GM19023 (cell line): ENCODE results near the gene SLC35D3.
"Not testable (repeated sequence)": the region's sequence is repeated elsewhere in the genome, so short reads cannot be mapped to it uniquely, and the experiment has no call there.

Experiments used
- ATAC-seq: cut with Tn5 transposase; IDR thresholded peaks from one replicate; pipeline ENCODE4 v1.9.1; 2021; ENCODE audit warnings: mild to moderate bottlenecking, moderate library complexity; ENCODE audit not compliant: unreplicated experiment

The SLC35D3 gene

GRCh38 chr6:136921936-136922684 is at the start of gene SLC35D3:
Gene SLC35D3, plus strand, starts transcription at chr6:136922301. Its CDS starts 128 bp downstream, at chr6:136922429.
- ATAC-seq: no peak

GRCh38 chr6:136873748-136874147 is 48.4 kb upstream of the SLC35D3 start:
- no peak for ATAC-seq

GRCh38 chr6:136876469-136876868 is 45.6 kb upstream of the SLC35D3 start:
- not testable (repeated sequence) for ATAC-seq

- no peak for ATAC-seq
Measured at GRCh38 chr6:136880748-136881460, 41.2 kb upstream of the SLC35D3 start.

GRCh38 chr6:136886091-136886490 is 36.0 kb upstream of the SLC35D3 start:
- no peak for ATAC-seq

DNA sequence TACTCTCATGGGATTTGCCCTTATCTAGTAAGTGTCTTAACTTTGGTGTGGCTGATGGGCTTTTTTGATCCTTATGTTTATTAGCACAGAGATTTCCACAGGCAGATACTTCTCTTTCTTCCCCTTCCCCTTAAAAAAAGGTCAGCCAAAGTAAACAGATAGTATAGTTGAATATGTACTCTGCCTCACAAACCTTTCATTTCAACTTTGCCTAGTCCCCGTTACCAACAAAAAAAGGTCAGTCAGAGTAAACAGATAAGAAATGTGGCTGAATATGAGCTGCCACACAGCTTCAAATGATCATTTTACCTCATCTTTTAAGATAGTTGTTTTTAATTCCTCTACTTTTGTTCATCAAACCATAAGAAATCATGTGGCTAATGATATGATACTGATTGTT is 34.1 kb upstream of the SLC35D3 start:
- ATAC-seq: no peak

DNA sequence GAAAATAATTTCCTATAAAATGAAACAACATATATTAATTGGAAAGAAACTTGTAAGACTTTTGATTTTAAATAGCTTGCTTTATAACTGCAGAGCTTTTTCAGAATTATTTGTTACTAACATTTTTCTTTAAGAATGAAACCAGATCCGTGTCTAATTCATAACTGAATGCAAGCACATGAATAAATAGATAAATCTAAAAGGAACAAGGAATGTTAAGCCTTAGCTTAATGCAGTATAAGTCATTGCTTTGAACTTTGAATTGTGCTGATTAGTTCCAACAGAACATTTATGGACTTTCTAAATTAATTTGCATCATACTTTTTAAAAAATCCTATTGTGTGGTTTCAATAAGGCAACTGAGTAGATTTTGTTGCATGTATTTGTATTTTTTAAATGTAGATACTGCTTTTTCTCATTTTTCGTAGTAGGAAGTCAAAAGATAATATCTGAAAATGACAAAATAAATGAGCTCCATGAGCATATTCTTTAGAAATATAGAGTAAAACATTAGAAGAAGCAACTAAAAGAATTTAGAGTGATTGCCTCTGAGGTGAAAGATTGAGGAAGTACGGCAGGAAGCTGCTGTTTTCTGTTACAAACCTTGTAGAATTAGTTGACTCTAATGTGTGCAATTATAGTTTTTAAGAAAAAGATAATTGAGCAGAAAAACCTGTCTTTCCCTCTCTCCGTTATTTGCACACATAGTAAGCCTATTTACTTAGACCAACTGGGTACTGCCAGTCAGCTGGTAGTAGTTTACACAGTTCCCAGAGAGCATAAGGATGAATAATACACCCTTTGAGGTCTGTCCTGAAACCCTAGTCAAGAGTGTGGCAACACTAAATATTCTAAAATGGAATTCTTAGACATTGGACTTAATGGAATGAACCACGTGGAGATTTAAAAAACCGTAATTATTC is 32.6 kb upstream of the SLC35D3 start:
- no peak for ATAC-seq

DNA sequence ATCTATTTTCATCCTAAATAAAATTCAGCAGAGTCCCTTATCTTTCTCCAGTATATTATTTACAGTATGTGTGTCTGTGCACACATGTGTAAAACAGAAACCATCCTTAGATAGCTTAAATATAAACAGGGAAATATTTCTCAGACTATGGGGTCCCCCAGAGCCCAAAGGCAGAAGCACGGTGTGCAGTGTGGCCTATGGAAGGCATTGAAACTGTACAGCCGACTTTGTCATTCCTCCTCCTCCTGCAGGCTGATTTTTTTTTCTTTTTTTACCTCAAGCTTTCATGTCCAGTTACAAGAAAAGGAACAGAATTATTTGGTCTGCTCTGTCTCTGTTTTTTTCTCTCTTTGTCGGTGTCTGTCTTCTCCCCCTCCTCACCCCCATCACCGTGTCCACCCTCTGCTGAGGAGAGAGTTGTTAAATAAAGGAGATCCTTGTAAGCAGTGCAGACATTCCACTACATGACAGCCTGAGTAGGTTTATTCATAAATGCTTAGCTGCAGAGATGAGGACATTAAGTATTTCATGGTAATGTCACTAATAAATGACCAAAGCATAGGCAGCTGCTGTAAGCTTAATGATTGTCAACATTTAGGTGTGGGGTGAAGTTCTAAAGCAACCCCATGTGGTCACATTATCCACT is 31.8 kb upstream of the SLC35D3 start:
- ATAC-seq: no peak

GRCh38 chr6:136890986-136891385 is 31.1 kb upstream of the SLC35D3 start:
- ATAC-seq: no peak

- no peak for ATAC-seq
Measured at GRCh38 chr6:136893187-136893586, 28.9 kb upstream of the SLC35D3 start.

GRCh38 chr6:136895901-136896300 is 26.2 kb upstream of the SLC35D3 start:
- ATAC-seq: no peak

DNA sequence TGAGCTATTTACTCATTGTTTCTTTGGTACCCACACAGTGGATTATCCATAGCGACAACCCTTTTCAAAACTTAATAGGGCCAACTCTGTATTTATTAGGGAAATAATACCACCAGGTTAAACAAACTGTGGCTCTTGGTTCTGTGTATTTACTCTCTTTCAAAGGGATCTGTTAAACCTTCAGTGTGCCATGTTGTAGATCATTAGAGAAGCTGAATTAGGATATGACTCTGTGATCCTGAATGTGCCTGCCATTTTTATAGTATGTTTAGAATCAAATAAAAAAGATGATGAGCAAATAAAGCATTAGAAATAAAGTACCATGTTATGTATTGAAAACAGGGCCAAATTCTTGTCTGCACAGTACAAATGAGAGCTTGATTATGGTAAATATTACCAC is 25.0 kb upstream of the SLC35D3 start:
- ATAC-seq: no peak

GRCh38 chr6:136901212-136901784 is 20.8 kb upstream of the SLC35D3 start:
- no peak for ATAC-seq

- ATAC-seq: not testable (repeated sequence)
Measured at GRCh38 chr6:136904477-136904876, 17.6 kb upstream of the SLC35D3 start.

DNA sequence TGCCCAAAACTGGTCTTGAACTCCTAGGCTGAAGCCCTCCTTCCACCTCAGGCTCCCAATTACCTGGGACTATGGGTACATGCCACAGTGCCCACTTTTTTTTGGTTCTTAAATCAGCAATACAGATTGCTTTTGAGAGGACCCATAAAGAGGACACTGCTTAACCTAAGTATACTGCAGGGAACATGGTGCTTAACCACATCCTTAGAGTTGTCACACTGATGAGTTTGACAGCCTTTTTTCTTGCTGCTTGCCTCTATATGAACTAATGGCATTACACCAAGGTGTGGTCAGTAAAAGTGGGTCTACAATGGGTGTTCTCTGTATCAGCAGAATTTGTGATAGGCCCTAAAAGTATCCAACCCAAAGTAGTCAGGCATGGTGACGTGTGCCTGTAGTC is 7.2 kb upstream of the SLC35D3 start:
- no peak for ATAC-seq

GRCh38 chr6:136918706-136919105 is 3.4 kb upstream of the SLC35D3 start:
- ATAC-seq: no peak

- no peak for ATAC-seq
Measured at GRCh38 chr6:136920216-136920615, 1.9 kb upstream of the SLC35D3 start.

GRCh38 chr6:136920671-136921380 is 1.3 kb upstream of the SLC35D3 start:
- ATAC-seq: no peak

- no peak for ATAC-seq
Measured at GRCh38 chr6:136921381-136921935, 643 bp upstream of the SLC35D3 start.

GRCh38 chr6:136922685-136923006 is 545 bp downstream of the SLC35D3 start:
- no peak for ATAC-seq
